KBM-7 (cell line): ENCODE results near the gene PHF21B.
"Not testable (repeated sequence)": the region's sequence is repeated elsewhere in the genome, so short reads cannot be mapped to it uniquely, and the experiment has no call there.

Experiments
- DNase-seq: peaks from one replicate; pipeline ENCODE4 v3.0.0-alpha.2; 2015
- in situ Hi-C: fragments of 300-500 bp; cut with MboI; formaldehyde crosslinking; loops from 2 replicates; pipeline ENCODE4 v1.14.3; 2020; ENCODE audit warnings: low sequenced_read_pairs, low pct_unique_long_range_greater_than_20kb, mixed read lengths

The PHF21B gene

DNA sequence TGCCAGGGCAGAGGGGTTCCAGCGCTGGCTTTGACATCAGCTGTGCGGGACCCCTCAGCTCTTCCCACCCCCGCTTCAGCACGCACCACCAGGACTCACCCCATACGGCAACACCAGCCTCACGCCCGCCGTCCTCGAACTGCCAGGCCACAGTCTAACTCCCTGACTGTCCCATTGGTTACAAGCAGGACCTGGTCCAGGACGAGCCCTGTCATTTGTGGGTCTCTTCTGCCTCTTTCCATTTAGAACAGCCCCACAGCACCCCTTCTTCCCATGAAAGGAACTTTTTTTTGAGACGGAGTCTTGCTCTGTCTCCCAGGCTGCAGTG lies 81.7 kb downstream of the PHF21B start:
- in situ Hi-C loops: no loop called here

GRCh38 chr22:44927463-44928135 lies 82.2 kb downstream of the PHF21B start:
- in situ Hi-C loops: no loop called here
- no peak for DNase-seq

More for the DNA sequence above, 81.7 kb downstream of the PHF21B start:
- no peak for DNase-seq

DNA sequence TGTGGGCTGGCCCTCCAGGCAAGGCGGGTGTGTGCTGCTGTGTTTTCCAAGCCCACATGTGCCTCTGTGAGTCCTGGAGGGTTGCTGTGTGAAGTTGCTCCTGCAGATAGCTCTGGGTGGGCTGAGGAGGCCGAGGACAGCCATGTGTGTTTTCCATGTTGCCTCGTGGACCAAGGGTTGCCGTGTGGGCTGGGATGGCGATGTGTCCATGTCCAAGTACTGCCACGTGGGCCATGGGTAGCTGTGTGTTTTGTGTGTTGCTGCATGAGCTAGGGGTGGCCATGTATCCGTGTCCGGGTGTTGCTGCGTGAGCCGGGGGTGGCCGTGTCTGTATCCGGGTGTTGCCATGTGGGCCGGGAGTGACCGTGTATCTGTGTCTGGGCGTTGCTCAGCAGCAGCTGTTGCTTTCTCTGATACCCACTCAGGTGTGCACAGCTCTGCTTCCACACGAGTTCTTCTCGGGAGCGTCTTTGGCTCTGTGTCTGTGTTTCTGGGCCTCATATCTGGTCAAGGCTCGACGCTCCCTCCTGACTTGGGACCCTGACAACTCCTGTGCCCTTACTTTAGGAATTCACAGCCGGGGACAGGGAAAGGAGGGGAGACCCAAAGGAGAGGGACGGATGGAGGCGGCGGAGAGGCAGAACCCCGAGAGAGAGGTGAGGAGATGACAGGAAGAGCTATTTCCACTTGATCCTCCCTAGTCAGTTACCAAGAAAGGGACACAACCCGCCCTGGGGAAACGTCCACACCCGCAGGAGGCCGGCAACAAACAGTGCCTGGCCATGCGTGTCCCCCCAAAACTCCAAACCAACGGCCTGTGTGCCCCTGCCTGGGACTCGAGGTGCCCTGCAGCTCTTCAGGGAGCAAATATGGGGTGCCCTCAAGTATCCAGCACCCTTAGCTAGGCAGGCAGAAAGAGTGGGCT lies 83.1 kb downstream of the PHF21B start:
- in situ Hi-C loops: no loop called here
- no peak for DNase-seq

DNA sequence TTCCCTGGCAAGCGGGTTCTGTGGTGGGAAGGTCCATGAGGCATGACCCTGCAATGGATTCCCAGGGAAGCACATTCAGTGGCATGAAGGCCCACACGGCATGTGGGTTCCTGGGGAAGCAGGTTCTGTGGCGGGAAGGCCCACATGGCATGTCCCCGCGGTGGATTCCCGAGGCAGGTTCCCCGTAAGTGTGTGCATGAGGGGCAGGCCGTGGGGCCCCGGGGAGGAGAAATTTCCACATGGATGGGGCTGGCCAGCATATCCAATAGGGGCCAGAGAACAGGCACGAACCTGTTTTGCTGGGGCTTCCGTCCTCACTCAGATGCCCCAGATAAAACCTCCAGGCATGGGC lies 83.7 kb downstream of the PHF21B start:
- no peak for DNase-seq
- in situ Hi-C loops: no loop called here

DNA sequence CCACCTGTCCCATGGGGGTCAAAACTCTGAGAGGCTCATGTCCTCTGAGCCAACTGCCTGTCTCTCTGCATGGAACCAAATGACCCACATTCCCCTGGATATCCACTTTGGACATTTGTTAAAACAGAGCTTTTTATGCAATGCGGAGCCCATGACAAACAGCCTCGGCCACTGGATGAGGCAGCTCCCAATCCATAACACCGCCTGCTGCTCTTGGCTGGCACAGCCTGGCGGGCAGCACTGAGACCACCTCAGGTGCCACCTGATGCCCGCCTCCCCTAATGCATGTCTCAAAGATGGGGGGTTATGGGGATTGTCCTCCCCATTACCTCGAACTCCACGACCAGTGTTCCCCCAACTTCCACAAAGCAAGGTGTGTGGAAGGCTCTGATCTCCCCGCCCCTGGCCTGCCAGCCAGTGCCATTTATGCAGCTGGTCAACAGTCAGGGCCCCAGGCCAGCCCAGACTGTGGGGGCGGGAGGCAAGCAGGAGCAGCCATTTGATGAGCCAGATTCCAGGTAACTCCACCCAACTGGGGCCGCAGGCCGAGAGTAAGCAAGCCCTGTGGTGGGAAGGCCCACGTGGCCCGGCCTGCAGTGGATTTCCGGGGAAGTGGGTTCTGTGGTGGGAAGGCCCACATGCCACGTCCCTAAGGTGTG lies 84.2 kb downstream of the PHF21B start:
- in situ Hi-C loops: no loop called here

GRCh38 chr22:44924710-44925109 lies 85.1 kb downstream of the PHF21B start:
- no peak for DNase-seq
- in situ Hi-C loops: no loop called here

More for the DNA sequence above, 84.2 kb downstream of the PHF21B start:
- no peak for DNase-seq

- DNase-seq: no peak
- in situ Hi-C loops: no loop called here
Measured at GRCh38 chr22:44924098-44924497, 85.7 kb downstream of the PHF21B start.

GRCh38 chr22:44921766-44922165 lies 88.0 kb downstream of the PHF21B start:
- DNase-seq, in situ Hi-C loops: not testable (repeated sequence)

DNA sequence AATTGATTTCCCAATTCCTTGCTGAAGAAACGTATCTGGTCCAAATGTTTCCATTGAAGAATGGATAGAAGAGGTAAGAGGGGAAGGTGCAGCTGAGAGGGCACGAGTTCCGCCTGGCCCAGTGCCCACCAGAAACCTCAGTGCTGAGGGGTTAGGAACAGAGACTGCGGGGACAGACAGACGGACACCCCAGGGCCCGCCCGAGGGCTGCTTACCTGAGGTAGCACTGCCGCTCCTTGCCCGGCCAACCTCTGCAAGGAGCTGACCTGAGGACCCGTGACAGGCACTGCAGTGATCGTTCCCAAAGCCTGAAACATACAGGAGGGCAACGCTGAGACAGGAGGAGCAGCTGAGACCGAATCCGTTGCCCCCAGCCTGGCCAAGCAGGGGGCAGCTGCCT lies 89.6 kb downstream of the PHF21B start:
- in situ Hi-C loops: no loop called here
- no peak for DNase-seq

- in situ Hi-C loops: no loop called here
Measured at GRCh38 chr22:44919691-44920090, 90.1 kb downstream of the PHF21B start.

GRCh38 chr22:44918925-44919392 lies 90.8 kb downstream of the PHF21B start:
- in situ Hi-C loops: no loop called here
- DNase-seq: no peak

More at GRCh38 chr22:44919691-44920090, 90.1 kb downstream of the PHF21B start:
- DNase-seq: no peak

DNA sequence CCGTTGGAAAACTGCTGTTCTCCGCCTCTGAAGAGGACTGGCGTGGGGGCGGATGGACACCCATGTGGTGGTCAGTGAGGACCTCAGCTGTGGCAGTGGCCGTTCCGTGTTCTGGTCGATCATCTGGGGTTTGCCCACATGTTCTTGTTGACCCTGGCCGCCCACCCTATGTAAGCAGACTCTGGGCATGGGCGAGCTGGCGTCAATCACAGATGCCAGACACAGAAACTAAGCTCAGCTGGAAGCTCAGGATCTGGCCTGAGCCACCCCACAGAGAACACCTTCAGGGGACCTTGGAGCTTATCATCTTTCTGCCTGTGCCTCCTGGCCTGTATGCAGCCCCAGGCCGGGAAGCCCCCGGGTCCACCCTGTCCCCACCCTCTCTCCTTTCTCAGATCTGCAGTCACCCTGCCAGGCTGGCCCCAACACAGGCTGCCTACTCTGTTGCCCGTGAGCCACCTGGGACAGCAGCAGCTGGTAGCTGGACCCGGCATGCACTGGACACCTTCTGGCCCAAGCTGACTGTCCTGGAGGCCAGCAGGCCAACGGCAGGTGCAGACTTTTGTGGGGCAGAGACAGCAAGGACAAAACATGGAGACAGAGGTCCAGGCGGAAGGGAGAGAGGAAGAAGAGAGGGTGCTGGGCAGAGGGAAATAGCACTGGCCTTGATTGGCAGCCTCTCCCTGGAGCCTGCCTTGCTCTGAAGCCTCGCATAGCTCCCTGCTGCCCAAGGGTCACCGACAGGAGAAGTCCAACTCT lies 91.5 kb downstream of the PHF21B start:
- in situ Hi-C loops: no loop called here
- DNase-seq: no peak

DNA sequence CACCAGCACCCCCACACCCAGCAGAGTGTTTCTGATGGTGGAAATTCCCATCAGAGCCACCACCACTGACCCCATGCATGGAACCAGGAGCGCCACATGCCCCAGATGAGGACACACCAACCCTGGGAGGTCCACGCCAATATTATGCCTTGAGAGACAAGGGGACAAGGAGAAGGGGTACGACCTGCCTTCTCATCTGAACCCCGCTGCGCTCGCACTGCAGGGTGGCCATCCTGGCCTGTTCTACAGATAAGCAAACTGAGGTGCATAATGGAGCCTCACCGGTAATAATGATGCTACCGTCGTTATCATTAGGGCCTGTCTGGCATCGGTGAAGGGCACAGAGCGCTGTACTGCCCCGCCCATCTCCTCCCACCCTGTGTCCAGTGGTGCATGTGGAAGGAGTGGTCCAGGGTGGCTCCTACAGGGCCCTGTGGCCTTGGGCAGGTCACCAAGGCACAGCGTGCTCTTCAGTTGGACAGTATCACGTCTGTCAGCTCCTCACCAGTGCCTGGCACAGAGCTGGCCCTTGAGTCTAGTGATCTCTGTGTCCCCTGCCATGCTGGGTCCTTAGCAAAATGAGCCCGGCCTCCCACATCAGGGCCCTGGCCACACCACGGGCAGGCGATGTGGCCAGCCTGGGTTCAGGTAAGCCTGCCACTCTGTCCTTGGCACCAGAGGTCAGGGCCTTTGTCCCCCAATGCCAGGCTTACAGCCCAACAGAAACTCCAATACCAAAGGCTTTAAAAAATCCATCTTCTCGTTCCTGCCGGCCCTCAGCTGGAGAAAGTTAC lies 92.2 kb downstream of the PHF21B start:
- DNase-seq: no peak
- in situ Hi-C loops: no loop called here

DNA sequence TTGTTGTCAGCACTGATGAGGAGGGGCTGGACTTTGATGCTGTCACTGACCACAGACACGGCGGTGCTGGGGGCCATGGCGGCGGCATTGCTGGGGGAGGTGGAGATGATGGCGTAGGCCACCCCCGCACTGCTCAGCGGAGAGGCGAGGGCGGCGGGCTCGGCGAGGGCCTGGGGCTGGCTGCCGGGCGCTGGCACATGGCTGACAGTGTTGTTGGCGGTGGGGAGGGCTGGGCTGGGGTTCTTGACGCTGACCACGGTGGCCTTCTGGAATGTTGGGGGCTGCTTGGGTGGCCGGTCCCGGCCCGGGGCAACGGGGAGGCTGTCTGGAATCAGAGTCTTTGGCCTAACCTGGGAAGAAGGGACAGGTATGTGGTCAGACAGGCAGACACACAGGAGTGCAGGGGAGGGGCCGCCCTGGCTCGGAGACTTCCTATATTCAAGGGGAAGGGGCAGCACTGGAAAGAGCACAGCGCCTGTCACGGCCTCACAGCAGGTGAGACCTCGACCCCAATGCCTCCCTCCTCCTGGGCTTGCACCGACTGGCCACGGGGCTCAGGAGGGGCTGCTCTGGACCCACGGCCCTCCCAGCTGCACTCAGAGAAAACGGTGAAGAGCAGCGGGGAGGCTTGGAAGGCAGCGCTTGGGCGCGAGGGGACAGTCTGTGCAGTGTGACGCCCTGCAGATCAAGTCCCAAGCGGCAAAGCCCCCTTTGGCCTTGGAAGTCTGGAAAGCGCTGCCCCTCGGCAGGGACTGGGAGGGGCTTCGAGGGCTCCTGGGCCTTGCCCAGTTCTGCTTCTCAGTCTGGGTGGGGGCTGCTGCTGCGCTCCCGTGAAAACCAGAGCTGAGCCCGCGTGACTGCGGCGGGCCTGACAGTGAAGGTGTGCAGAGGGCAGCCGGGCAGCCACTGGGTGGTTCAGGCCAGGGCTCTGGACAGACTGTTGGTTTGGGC lies 93.2 kb downstream of the PHF21B start:
- no peak for DNase-seq
- in situ Hi-C loops: no loop called here

DNA sequence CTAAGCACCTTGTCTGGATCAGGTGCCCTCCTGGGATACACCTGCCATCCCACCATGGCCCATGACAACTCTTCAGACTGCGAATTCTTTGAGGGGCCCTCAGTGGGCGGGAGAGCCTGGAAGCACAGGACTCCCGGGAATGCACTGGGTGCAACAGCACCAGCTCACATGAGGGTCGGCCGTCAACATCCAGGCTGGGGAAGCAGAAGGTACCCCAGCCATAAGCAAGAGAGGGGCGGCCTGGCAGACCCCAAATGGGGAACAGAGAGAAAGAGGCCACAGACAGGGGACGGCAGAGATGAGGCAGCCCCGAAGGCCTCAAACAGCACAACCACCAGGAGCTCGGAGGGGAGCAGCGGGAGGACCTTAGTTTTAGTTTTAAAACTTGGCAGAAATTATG lies 94.4 kb downstream of the PHF21B start:
- DNase-seq: no peak
- in situ Hi-C loops: no loop called here

- in situ Hi-C loops: no loop called here
- no peak for DNase-seq
Measured at GRCh38 chr22:44914026-44914721, 95.6 kb downstream of the PHF21B start.
